Glutamatergic neuron (in vitro differentiated cells): ENCODE measurements around the gene ACAP1. TPM values are rescaled to one million over a fixed set of nuclear protein-coding genes. Genes with fewer than 3 reads are reported as not detected.

ENCODE experiments used
- DNase-seq: peaks from one replicate; pipeline ENCODE4 v3.0.0; 2022
- H3K27ac Mint-ChIP-seq: one replicate; pipeline ENCODE4 v1.8.0; 2020; ENCODE audit warnings: mild to moderate bottlenecking, mixed read lengths, inconsistent platforms; ENCODE audit not compliant: unreplicated experiment
- H3K27me3 Mint-ChIP-seq: one replicate; pipeline ENCODE4 v1.8.0; 2020; ENCODE audit warnings: mild to moderate bottlenecking, moderate library complexity, mixed read lengths, inconsistent platforms; ENCODE audit not compliant: unreplicated experiment
- H3K36me3 Mint-ChIP-seq: one replicate; pipeline ENCODE4 v1.8.0; 2020; ENCODE audit warnings: mild to moderate bottlenecking, mixed read lengths, inconsistent platforms; ENCODE audit not compliant: unreplicated experiment
- H3K4me1 Mint-ChIP-seq: one replicate; pipeline ENCODE4 v1.8.0; 2020; ENCODE audit warnings: mild to moderate bottlenecking, low read depth, mixed read lengths, inconsistent platforms; ENCODE audit not compliant: unreplicated experiment
- H3K4me3 Mint-ChIP-seq: one replicate; pipeline ENCODE4 v1.8.0; 2020; ENCODE audit warnings: mild to moderate bottlenecking, mixed read lengths, inconsistent platforms; ENCODE audit not compliant: unreplicated experiment
- H3K9me3 Mint-ChIP-seq: one replicate; pipeline ENCODE4 v1.8.0; 2020; ENCODE audit warnings: mild to moderate bottlenecking, moderate library complexity, mixed read lengths, inconsistent platforms; ENCODE audit not compliant: unreplicated experiment
- CTCF ChIP-seq: fragments of 200-600 bp; sonication (generic); IDR thresholded peaks from one replicate; pipeline ENCODE4 v1.5.0; 2021; ENCODE audit not compliant: partially characterized antibody, unreplicated experiment
- total RNA-seq: library from RNA; stranded (reverse); fragmentation: NEBNext Ultra II Directional; extraction: Animal tissue kit (Norgen Biotek cat#: 25700); gene quantifications from one replicate; pipeline ENCODE4 v1.2.1, GENCODE V29; 2021; ENCODE audit not compliant: unreplicated experiment

ACAP1 gene
- total RNA-seq, 1 donor from 2014 or later, result not detected

DNA sequence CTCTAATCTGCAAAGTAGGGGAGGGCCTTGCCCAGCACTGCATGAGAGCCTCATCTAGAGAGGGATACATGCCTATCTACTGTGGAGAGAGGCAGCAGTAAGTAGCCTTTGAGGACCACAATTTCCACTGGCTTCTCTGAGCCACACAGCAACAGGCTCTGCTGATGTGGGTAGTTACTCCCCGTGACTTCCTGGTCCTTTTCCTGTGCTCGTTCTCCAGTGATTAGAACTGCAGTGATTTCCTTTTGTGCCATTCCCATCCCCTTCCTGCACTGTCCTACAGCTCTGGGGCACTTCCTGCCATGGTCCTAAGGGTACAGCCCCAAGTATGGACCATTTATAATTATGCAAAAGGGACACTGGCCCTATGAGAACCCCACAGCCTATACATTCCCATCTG lies 55.0 kb downstream of the ACAP1 start:
- H3K27ac Mint-ChIP-seq, result no peak overlapping the region
- H3K4me1 Mint-ChIP-seq, result peaks cover 6% of the 10 kb centered on the region
- no peak for DNase-seq
- H3K36me3 Mint-ChIP-seq, result peaks cover 6% of the 10 kb centered on the region
- H3K4me3 Mint-ChIP-seq, result peak overlapping the region; percentile 15
- peaks cover 9% of the 10 kb centered on the region for H3K27me3 Mint-ChIP-seq
- no peak for TF ChIP-seq CTCF
- peaks cover 11% of the 10 kb centered on the region for H3K9me3 Mint-ChIP-seq

DNA sequence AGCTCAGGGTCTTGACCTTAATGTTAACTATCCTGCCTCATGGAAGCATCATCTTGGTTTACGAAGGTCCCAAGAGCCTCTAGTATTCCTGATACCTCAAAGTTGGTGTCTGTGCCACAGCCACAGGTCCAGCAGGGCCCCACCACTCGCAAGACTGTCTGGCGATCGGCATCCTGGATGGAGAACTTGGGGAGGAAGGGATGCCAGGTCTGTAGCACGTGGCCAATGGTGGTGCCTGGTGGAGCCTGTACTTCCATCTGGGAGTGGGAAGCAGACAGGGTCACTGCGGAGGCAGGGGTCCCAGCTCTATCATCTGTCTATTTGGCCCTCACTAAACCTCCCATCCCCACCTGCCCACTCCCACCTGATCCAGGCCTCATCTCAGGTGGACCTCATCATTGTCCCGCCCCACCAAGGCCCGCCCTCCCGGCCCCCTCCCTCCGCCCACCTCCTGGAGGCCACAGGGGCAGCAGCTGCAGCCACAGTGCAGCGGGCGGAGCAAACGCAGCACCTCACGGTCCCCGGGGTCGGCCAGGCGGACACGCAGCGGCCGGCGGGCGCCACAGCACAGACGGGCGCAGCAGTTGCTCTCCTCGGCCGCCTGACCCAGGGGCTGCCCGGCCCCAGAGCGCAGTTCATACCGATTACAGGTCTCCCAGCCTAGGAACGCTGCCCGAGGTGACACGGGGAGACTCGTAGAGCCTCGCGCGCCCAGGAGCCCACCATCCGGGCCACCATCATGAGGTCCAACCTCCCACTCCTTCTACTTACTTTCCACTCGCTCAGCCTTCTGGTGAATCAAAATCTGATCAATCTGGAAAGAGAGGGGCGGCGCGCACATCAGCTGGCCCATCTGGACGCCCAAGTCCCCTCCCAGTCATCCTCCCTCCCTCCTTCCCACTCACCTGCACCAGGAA lies 56.6 kb downstream of the ACAP1 start:
- peaks cover 6% of the 10 kb centered on the region for H3K36me3 Mint-ChIP-seq
- H3K9me3 Mint-ChIP-seq, result peaks cover 9% of the 10 kb centered on the region
- H3K4me1 Mint-ChIP-seq, result peaks cover 6% of the 10 kb centered on the region
- peak overlapping the region; percentile 88 for H3K4me3 Mint-ChIP-seq
- peaks cover 9% of the 10 kb centered on the region for H3K27me3 Mint-ChIP-seq
- no peak for TF ChIP-seq CTCF
- DNase-seq, result peak; percentile 69
- peak overlapping the region; percentile 76 for H3K27ac Mint-ChIP-seq

GRCh38 chr17:7393613-7394451 lies 57.5 kb downstream of the ACAP1 start:
- Mint-ChIP-seq H3K9me3 (peaks cover 9% of the 10 kb centered on the region), H3K36me3 (peaks cover 6% of the 10 kb centered on the region), H3K4me1 (peaks cover 6% of the 10 kb centered on the region), H3K4me3 (peak overlapping the region; percentile 90), H3K27ac (peak overlapping the region; percentile 88), H3K27me3 (peaks cover 9% of the 10 kb centered on the region)
- peak; percentile 42 for DNase-seq
- peak; percentile 21 for TF ChIP-seq CTCF

DNA sequence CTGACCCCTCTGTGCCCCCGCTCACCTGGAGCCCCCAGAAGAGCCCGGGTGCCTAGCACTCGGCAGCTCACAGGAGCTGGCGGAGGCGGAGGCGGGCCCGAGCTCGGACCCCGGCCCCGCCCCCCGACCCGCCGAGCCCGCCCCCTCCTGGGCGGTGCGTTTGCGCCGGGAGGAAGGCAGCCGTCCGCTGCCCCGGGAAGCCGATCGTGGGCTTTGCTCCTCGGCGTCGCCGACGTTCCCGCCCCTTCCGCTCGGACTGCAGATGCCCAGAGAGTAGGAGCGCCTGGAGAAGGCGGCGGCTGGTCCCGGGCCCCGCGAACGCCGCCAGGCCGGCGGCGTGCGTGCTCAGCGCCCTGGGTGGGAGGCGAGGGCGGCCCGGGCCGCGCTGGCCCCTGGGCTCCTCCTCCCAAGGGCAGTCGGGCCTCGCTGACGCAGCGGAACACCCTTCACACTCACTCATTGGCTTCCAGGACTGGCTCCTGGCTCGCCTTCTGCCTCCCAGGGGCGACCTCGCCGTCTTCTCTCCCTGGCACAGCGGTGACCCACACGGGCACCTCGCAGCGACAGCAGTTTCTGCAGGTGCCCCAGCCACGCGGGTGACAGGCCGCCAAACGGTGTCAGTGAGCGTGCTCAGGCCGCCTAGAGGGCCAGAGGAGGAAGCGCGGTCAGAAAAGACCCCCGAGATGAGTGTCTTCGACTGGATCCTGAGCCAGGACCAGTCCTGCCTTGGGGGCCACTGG lies 58.3 kb downstream of the ACAP1 start, which contains the start of gene PLSCR3:
PLSCR3 (minus strand) TSS at position 74 of the 740 bp plus-strand sequence. CDS start 415 bp downstream, outside the sequence.
- DNase-seq, result peak; percentile 91
- H3K27ac Mint-ChIP-seq, result peak within 1 kb of the TSS; percentile 97
- TF ChIP-seq CTCF, result peak; percentile 70
- peak within 1 kb of the TSS; percentile 90 for H3K4me3 Mint-ChIP-seq
- H3K4me1 Mint-ChIP-seq, result peaks cover 6% of the 10 kb centered on the region
- peaks cover 1% of the 10 kb centered on the region for H3K36me3 Mint-ChIP-seq
- peaks cover 10% of the 10 kb centered on the region for H3K9me3 Mint-ChIP-seq
- H3K27me3 Mint-ChIP-seq, result peaks cover 10% of the 10 kb centered on the region
